NB4 (cell line): Measurements from ENCODE around the gene IL17C.

Experiments
- POLR2A ChIP-seq: IDR thresholded peaks from 2 replicates; pipeline ENCODE4 v1.6.1; 2011; ENCODE audit warnings: mild to moderate bottlenecking; ENCODE audit not compliant: insufficient read length; ENCODE audit errors: extremely low read depth
- TF ChIP-seq, protein P1 (sequence below): IDR thresholded peaks from one replicate; pipeline ENCODE4 v1.5.1; 2012; ENCODE audit warnings: low read depth, low read length

DNA sequence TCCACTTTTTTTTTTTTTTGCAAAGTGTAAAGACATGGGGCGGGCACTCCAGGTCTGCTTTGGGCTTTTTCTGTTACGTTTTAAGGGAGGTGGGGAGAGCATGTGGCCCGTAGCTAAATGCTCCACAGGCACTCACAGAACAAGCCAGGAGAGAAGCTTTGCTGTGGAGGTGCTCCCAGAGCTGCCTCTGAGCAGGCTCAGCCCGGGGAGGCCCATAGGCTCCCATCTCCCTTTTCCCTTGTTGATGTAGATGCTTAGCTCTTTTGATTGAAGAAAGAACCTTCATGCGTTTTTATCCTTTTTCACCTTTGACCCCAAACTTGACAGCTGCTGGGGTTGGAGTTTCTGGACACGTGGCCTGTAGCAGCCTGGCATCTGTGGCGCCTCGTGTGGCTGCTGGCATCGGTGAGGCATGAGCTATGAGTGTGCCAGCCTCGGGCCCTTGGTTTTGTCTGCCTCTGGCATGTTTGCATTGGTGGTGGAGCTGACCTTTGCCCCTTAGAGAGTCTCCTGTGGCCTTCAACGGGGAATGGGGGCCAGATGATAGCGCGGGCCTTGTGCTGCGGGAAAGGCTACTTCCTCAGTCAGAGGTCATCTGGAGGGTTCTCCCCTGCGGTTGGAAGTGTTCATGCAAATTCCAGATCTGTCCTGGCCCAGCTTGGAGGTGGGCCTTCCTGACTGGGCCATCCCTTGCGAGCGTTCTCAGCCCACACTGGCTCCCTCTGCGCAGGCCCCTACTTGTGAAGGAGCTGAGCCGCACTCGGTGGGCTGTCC, 20.0 kb upstream of the IL17C start:
- TF ChIP-seq, protein P1, sequence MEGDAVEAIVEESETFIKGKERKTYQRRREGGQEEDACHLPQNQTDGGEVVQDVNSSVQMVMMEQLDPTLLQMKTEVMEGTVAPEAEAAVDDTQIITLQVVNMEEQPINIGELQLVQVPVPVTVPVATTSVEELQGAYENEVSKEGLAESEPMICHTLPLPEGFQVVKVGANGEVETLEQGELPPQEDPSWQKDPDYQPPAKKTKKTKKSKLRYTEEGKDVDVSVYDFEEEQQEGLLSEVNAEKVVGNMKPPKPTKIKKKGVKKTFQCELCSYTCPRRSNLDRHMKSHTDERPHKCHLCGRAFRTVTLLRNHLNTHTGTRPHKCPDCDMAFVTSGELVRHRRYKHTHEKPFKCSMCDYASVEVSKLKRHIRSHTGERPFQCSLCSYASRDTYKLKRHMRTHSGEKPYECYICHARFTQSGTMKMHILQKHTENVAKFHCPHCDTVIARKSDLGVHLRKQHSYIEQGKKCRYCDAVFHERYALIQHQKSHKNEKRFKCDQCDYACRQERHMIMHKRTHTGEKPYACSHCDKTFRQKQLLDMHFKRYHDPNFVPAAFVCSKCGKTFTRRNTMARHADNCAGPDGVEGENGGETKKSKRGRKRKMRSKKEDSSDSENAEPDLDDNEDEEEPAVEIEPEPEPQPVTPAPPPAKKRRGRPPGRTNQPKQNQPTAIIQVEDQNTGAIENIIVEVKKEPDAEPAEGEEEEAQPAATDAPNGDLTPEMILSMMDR, result no peak
- no peak for TF ChIP-seq POLR2A
